IMR-90 (cell line): Measurements from ENCODE around the gene HIPK1. TPM values are rescaled to one million over a fixed set of nuclear protein-coding genes. Genes with fewer than 3 reads are reported as not detected.

Source experiments
- ATAC-seq: fragments of 200-7000 bp; cut with Tn5 transposase; 2 replicates; pipeline ENCODE4 v1.9.1; 2020; ENCODE audit warnings: low read depth, mild to moderate bottlenecking, moderate library complexity
- BruUV-seq: library from RNA; stranded (reverse); fragments of 400-500 nt; replicated peaks from 2 replicates; lab custom pipeline; 2021; lab: Mats Ljungman, UMichigan
- CTCF ChIA-PET: fragments of 300-600 bp; formaldehyde crosslinking; extraction: SDS; loops from one replicate; lab custom pipeline; 2021; ENCODE audit warnings: antibody characterized with exemption; lab: Yijun Ruan, JAX
- POLR2A ChIA-PET: fragments of 300-600 bp; sonication (Branson Sonifier 250); formaldehyde crosslinking; loops from one replicate; lab custom pipeline; 2022; ENCODE audit warnings: antibody characterized with exemption; ENCODE audit not compliant: unreplicated experiment; lab: Charles Lee
- DNase-seq: peaks from one replicate; pipeline ENCODE4 v3.0.0; 2013
- H2AFZ ChIP-seq: replicated peaks from 2 replicates; pipeline ENCODE3; 2013; ENCODE audit warnings: low read length, mild to moderate bottlenecking; ENCODE audit not compliant: poor library complexity
- H2AK5ac ChIP-seq: 2 replicates; pipeline ENCODE4 v1.6.1; 2013; ENCODE audit warnings: low read depth, low read length, inconsistent platforms
- H2AK9ac ChIP-seq: replicated peaks from 2 replicates; pipeline ENCODE3; 2013; ENCODE audit warnings: mild to moderate bottlenecking, low read depth, low read length, moderate library complexity; ENCODE audit not compliant: poor library complexity
- H2BK120ac ChIP-seq: 2 replicates; pipeline ENCODE4 v1.6.1; 2013; ENCODE audit warnings: low read depth, low read length, inconsistent platforms
- H2BK15ac ChIP-seq: 3 replicates; pipeline ENCODE4 v1.6.1; 2013; ENCODE audit warnings: low read depth, low read length, inconsistent platforms
- H2BK20ac ChIP-seq: 2 replicates; pipeline ENCODE4 v1.6.1; 2013; ENCODE audit warnings: low read depth, mild to moderate bottlenecking, inconsistent platforms, low read length, moderate library complexity
- H2BK5ac ChIP-seq: 2 replicates; pipeline ENCODE4 v1.6.1; 2013; ENCODE audit warnings: mild to moderate bottlenecking, low read depth, low read length, inconsistent platforms; ENCODE audit not compliant: poor library complexity, severe bottlenecking
- H3K14ac ChIP-seq: replicated peaks from 2 replicates; pipeline ENCODE4 v1.6.1; 2013; ENCODE audit warnings: low read depth, low read length, inconsistent platforms
- H3K18ac ChIP-seq: 2 replicates; pipeline ENCODE4 v1.6.1; 2013; ENCODE audit warnings: low read depth, low read length, control low read depth
- H3K23ac ChIP-seq: 2 replicates; pipeline ENCODE4 v1.6.1; 2013; ENCODE audit warnings: low read depth, low read length, inconsistent platforms
- H3K27ac ChIP-seq: 2 replicates; pipeline ENCODE4 v1.5.1; 2013; ENCODE audit warnings: mild to moderate bottlenecking, control low read depth, low read length; ENCODE audit not compliant: insufficient read depth
- H3K27me3 ChIP-seq: 2 replicates; pipeline ENCODE4 v1.6.1; 2013; ENCODE audit warnings: low read length; ENCODE audit not compliant: control insufficient read depth, insufficient read depth
- H3K36me3 ChIP-seq: 2 replicates; pipeline ENCODE4 v1.6.1; 2013; ENCODE audit warnings: low read length, mixed read lengths; ENCODE audit not compliant: control insufficient read depth, insufficient read depth
- H3K4ac ChIP-seq: 2 replicates; pipeline ENCODE4 v1.6.1; 2013; ENCODE audit warnings: low read depth, low read length, inconsistent platforms
- H3K4me1 ChIP-seq: 2 replicates; pipeline ENCODE4 v1.6.1; 2013; ENCODE audit warnings: low read length, mixed read lengths; ENCODE audit not compliant: control insufficient read depth, insufficient read depth
- H3K4me2 ChIP-seq: 2 replicates; pipeline ENCODE4 v1.6.1; 2013; ENCODE audit warnings: low read depth, mild to moderate bottlenecking, control low read depth, low read length, moderate library complexity
- H3K4me3 ChIP-seq: 2 replicates; pipeline ENCODE4 v1.5.1; 2013; ENCODE audit warnings: low read depth, mild to moderate bottlenecking, control low read depth, low read length, moderate library complexity; ENCODE audit not compliant: insufficient read depth
- H3K56ac ChIP-seq: 2 replicates; pipeline ENCODE4 v1.6.1; 2013; ENCODE audit warnings: low read length, inconsistent platforms; ENCODE audit not compliant: insufficient read depth; ENCODE audit errors: extremely low read depth
- H3K79me1 ChIP-seq, 2 experiments: 2 replicates each; pipeline ENCODE4 v1.6.1; 2013; ENCODE audit warnings: low read length in 2 of 2, inconsistent platforms in 1 of 2, low read depth in 1 of 2
- H3K9ac ChIP-seq: 2 replicates; pipeline ENCODE4 v1.6.1; 2013; ENCODE audit warnings: low read depth, low read length, control low read depth
- H3K9me1 ChIP-seq: 2 replicates; pipeline ENCODE4 v1.6.1; 2013; ENCODE audit warnings: low read length, inconsistent platforms; ENCODE audit not compliant: insufficient read depth
- H3K9me3 ChIP-seq: 2 replicates; pipeline ENCODE4 v1.6.1; 2013; ENCODE audit warnings: low read length; ENCODE audit not compliant: control insufficient read depth, insufficient read depth
- H4K20me1 ChIP-seq: 2 replicates; pipeline ENCODE4 v1.6.1; 2013; ENCODE audit warnings: low read length, inconsistent platforms; ENCODE audit not compliant: insufficient read depth
- H4K5ac ChIP-seq: 2 replicates; pipeline ENCODE4 v1.6.1; 2013; ENCODE audit warnings: mild to moderate bottlenecking, low read depth, low read length, control low read depth
- H4K8ac ChIP-seq, 2 experiments: 2 replicates each; pipeline ENCODE4 v1.6.1; 2013; ENCODE audit warnings: low read depth in 2 of 2, low read length in 2 of 2, control low read depth in 1 of 2, inconsistent platforms in 1 of 2
- H4K91ac ChIP-seq: 2 replicates; pipeline ENCODE4 v1.6.1; 2013; ENCODE audit warnings: low read depth, low read length, inconsistent platforms; ENCODE audit not compliant: insufficient read depth
- BHLHE40 ChIP-seq: fragments of 150-350 bp; IDR thresholded peaks from 2 replicates; pipeline ENCODE4 v1.6.1; 2016; ENCODE audit warnings: mild to moderate bottlenecking, low read depth, low read length
- CHD1 ChIP-seq: IDR thresholded peaks from 2 replicates; pipeline ENCODE4 v1.6.1; 2012; ENCODE audit warnings: low read depth, low read length, improper control_type of control experiment
- FOS ChIP-seq: fragments of 150-350 bp; IDR thresholded peaks from 2 replicates; pipeline ENCODE4 v1.6.1; 2016; ENCODE audit warnings: low read depth, low read length
- MAFK ChIP-seq: IDR thresholded peaks from 2 replicates; pipeline ENCODE4 v1.6.1; 2012; ENCODE audit warnings: low read depth, low read length, improper control_type of control experiment
- MAZ ChIP-seq: IDR thresholded peaks from 2 replicates; pipeline ENCODE4 v1.6.1; 2012; ENCODE audit warnings: low read depth, mild to moderate bottlenecking, low read length, improper control_type of control experiment, moderate library complexity, borderline replicate concordance
- MXI1 ChIP-seq: IDR thresholded peaks from 2 replicates; pipeline ENCODE4 v1.6.1; 2012; ENCODE audit warnings: low read depth, mild to moderate bottlenecking, low read length, moderate library complexity, borderline replicate concordance
- NFE2L2 ChIP-seq: fragments of 150-350 bp; IDR thresholded peaks from 2 replicates; pipeline ENCODE4 v1.6.1; 2016; ENCODE audit warnings: low read depth, mild to moderate bottlenecking, low read length
- RFX5 ChIP-seq: IDR thresholded peaks from 2 replicates; pipeline ENCODE4 v1.8.0; 2012; ENCODE audit warnings: low read depth, mild to moderate bottlenecking, low read length, moderate library complexity
- USF2 ChIP-seq: fragments of 150-350 bp; IDR thresholded peaks from 2 replicates; pipeline ENCODE4 v1.6.1; 2017; ENCODE audit warnings: mild to moderate bottlenecking, antibody characterized with exemption, low read length, low read depth
- dilution Hi-C: fragments of 300-500 bp; cut with HindIII; formaldehyde crosslinking; loops from one replicate; pipeline ENCODE4 v1.14.3; 2018; ENCODE audit warnings: low sequenced_read_pairs; ENCODE audit not compliant: unreplicated experiment
- in situ Hi-C: fragments of 300-500 bp; cut with MboI; formaldehyde crosslinking; loops from 3 replicates; pipeline ENCODE4 v1.14.3; 2019; ENCODE audit warnings: low sequenced_read_pairs, inconsistent platforms, mixed read lengths
- intact Hi-C: fragments of 100-400 bp; cut with micrococcal nuclease; formaldehyde crosslinking; loops from 2 replicates; pipeline ENCODE4 v1.10.0; 2022
- polyA plus RNA-seq, 3 experiments: library from polyadenylated mRNA; depleted of rRNA; stranded (reverse); fragments of >200 nt; gene quantifications; 2 replicates each; pipeline ENCODE4 v1.2.3, GENCODE V29; 2012; ENCODE audit warnings: low replicate concordance in 1 of 3
- total RNA-seq: library from RNA; depleted of rRNA; stranded (reverse); fragments of >200 nt; gene quantifications from 2 replicates; pipeline ENCODE4 v1.2.3, GENCODE V29; 2012

HIPK1 gene
- total and polyA plus RNA-seq, 2 of the 4 experiments (the other 2 are of a cell fraction): 15.3 to 33.9 TPM

- BruUV-seq: no TSS peak
- POLR2A ChIA-PET: no interaction called here
- intact Hi-C loops (no loop called here), in situ Hi-C loops (no loop called here), dilution Hi-C loops (no loop called here)
- no peak overlapping the region for H2BK120ac ChIP-seq
- no peak overlapping the region for H3K23ac ChIP-seq
- H3K9me1 ChIP-seq: peaks cover 13% of the 10 kb centered on the region
- no peak overlapping the region for H4K8ac ChIP-seq
- peaks cover 8% of the 10 kb centered on the region for H3K4me1 ChIP-seq
- no peak overlapping the region for H3K4me3 ChIP-seq
- H3K4me2 ChIP-seq: no peak overlapping the region
- peaks cover 18% of the 10 kb centered on the region for H3K36me3 ChIP-seq
- no peak overlapping the region for H3K14ac ChIP-seq
- no peak overlapping the region; the same call in 1 of the 2 replicates for H3K18ac ChIP-seq
- DNase-seq (no peak), ATAC-seq (no peak)
- peaks cover 39 to 62% of the 10 kb centered on the region in 2 experiments for H3K79me1 ChIP-seq
- CTCF ChIA-PET: interaction anchor here (0.9 kb wide), 1 partner anchor 34 kb away, joined by 3 read pairs; no protein-coding TSS in a partner anchor
- H2BK15ac ChIP-seq: no peak overlapping the region
- H2BK5ac ChIP-seq: no peak overlapping the region
- no peak overlapping the region for H3K9ac ChIP-seq
- H3K27me3 ChIP-seq: no peaks in the 10 kb centered on the region
- H2BK20ac ChIP-seq: no peak overlapping the region
- H3K9me3 ChIP-seq: no peaks in the 10 kb centered on the region
- H3K56ac ChIP-seq: no peak overlapping the region
- TF ChIP-seq BHLHE40 (no peak), MAFK (no peak), NFE2L2 (no peak), RFX5 (no peak), CHD1 (no peak), MXI1 (no peak), MAZ (no peak), FOS (no peak), USF2 (no peak)
- peaks cover 32% of the 10 kb centered on the region for H4K20me1 ChIP-seq
- no peak overlapping the region for H4K5ac ChIP-seq
- H2AFZ ChIP-seq: no peak overlapping the region
- no peak overlapping the region for H4K91ac ChIP-seq
- no peak overlapping the region for H2AK5ac ChIP-seq
- no peak overlapping the region for H3K27ac ChIP-seq
- H2AK9ac ChIP-seq: no peak overlapping the region
- no peak overlapping the region for H3K4ac ChIP-seq
These were observed 13.4 kb downstream of the HIPK1 start for GRCh38 chr1:113942527-113942926.
